Psoas muscle (tissue), 8 donors: ENCODE results near the gene TLE7. TPM values are rescaled to one million over a fixed set of nuclear protein-coding genes. Genes with fewer than 3 reads are reported as not detected.

Source experiments
- ATAC-seq, 4 donors: fragments of 200-7000 bp; cut with Tn5 transposase; one replicate each; pipeline ENCODE4 v1.9.1; 2020; ENCODE audit warnings: moderate library complexity in 3 of 4, mild to moderate bottlenecking in 2 of 4
- DNase-seq, 2 donors: peaks; one replicate each; pipeline ENCODE4 v3.0.0-alpha.2; 2020
- H3K27ac ChIP-seq: fragments of 200-600 bp; one replicate; pipeline ENCODE4 v1.8.0; 2022
- H3K27me3 ChIP-seq, 3 donors: fragments of 200-600 bp in 1 of 3; one replicate each; pipeline versions ENCODE4 v1.6.1 to v1.8.0; 2013 to 2022; ENCODE audit warnings: low read length in 2 of 3, mild to moderate bottlenecking in 2 of 3, moderate library complexity in 1 of 3; ENCODE audit not compliant: insufficient read depth in 3 of 3
- H3K36me3 ChIP-seq, 2 donors: fragments of 200-600 bp in 1 of 2; one replicate each; pipeline versions ENCODE4 v1.6.1 to v1.8.0; 2013 to 2022; ENCODE audit warnings: low read depth in 1 of 2, mild to moderate bottlenecking in 1 of 2, moderate library complexity in 1 of 2; ENCODE audit not compliant: insufficient read depth in 1 of 2
- H3K4me1 ChIP-seq: fragments of 200-600 bp; one replicate; pipeline ENCODE4 v1.8.0; 2022
- H3K4me3 ChIP-seq: fragments of 200-600 bp; one replicate; pipeline ENCODE4 v1.8.0; 2022; ENCODE audit warnings: mild to moderate bottlenecking
- H3K9me3 ChIP-seq: fragments of 200-600 bp; one replicate; pipeline ENCODE4 v1.8.0; 2022
- CTCF ChIP-seq: fragments of 200-600 bp; IDR thresholded peaks from one replicate; pipeline ENCODE4 v1.8.0; 2022; ENCODE audit warnings: antibody characterized with exemption
- WGBS, 3 donors: extraction: QIAGEN DNeasy Blood & Tissue Kit; methylation state at CpG; one replicate each; pipeline versions ENCODE4 v1.1.6 to v1.1.7; 2013; 5-methylcytosine and 5-hydroxymethylcytosine counted together
- intact Hi-C, 2 donors: fragments of 100-400 bp; cut with DNase I; formaldehyde crosslinking; loops; one replicate each; pipeline versions ENCODE4 v1.11.0 to v1.14.2; 2022
- polyA plus RNA-seq, 3 donors: library from polyadenylated mRNA; stranded (reverse); fragments of 200-250 nt; gene quantifications; one replicate each; pipeline ENCODE4 v1.2.3, GENCODE V29; 2013
- total RNA-seq, 4 donors: library from RNA; stranded (reverse); fragmentation: NEBNext Ultra II Directional in 2 of 4; extraction: Animal tissue kit (Norgen Biotek cat#: 25700) in 2 of 4; gene quantifications; one replicate each; pipeline versions ENCODE4 v1.2.1 to v1.2.4, GENCODE V29; 2021 to 2023
- donor health status: healthy with polysubstance abuse.
- donor health status: DM: no; HTN: no; CAD: no; lungs with moderate emphysema.
- donor health status: Bipolar disorder and iron deficiency.
- donor health status: healthy.
- donor health status: DM: yes; HTN: yes; CAD: no.
- donor health status: DM: no; HTN: no; CAD: no.
- donor health status: DM: no; HTN: no; CAD: no.
- donor health status: DM: yes; HTN: yes; CAD: no.

TLE7 gene
- total and polyA plus RNA-seq, 7 donors: not detected

- Histone ChIP-seq H3K27ac (no peak overlapping the region), H3K36me3 (no peaks in the 10 kb centered on the region), H3K27me3 (peaks cover 0 to 5% (median 2%) of the 10 kb centered on the region in 3 donors), H3K4me1 (no peaks in the 10 kb centered on the region), H3K9me3 (no peaks in the 10 kb centered on the region), H3K4me3 (no peak overlapping the region)
- 77 to 88% (median 88%) methylated on average over 11 of the region's 11 CpGs for whole genome bisulfite sequencing, 3 donors
- TF ChIP-seq CTCF: no peak
- DNase-seq: no peak
- intact Hi-C loops: no loop called here
- ATAC-seq: no peak
These were observed 41.9 kb downstream of the TLE7 start for GRCh38 chr16:71399801-71400563.

- intact Hi-C loops: no loop called here
- no peak overlapping the region for H3K27ac ChIP-seq
- H3K4me3 ChIP-seq: no peak overlapping the region
- H3K9me3 ChIP-seq: no peaks in the 10 kb centered on the region
- H3K4me1 ChIP-seq: no peaks in the 10 kb centered on the region
- ATAC-seq (no peak), DNase-seq (no peak)
- TF ChIP-seq CTCF: no peak
- peaks cover 0 to 5% (median 0%) of the 10 kb centered on the region in 3 donors for H3K27me3 ChIP-seq
- WGBS, 3 donors: 41 to 52% (median 51%) methylated on average over 10 of the region's 10 CpGs
- H3K36me3 ChIP-seq: no peaks in the 10 kb centered on the region
These were observed 45.3 kb downstream of the TLE7 start for GRCh38 chr16:71396594-71396993.

DNA sequence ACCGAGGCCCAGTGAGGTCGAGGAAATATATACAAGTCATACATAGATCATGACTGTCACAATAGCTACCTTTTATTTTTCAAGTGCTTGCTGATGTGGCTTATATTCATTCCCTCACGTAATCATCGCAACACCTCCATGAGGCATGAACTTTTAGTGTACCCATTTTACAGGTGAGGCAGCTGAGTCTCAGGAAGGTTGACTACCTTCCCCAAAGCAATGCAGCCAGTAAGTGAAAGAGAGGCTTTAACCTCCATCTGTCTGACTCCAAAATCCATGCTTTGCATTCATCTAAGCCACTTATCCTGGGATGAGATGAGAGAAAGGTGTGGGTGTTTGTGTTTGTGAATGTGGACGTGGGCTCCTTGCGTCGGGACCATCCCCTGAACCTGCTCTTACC, 52.5 kb downstream of the TLE7 start:
- intact Hi-C loops: no loop called here
- WGBS, 3 donors: 73 to 79% (median 75%) methylated on average over 7 of the region's 7 CpGs
- Histone ChIP-seq H3K27ac (no peak overlapping the region), H3K4me1 (no peaks in the 10 kb centered on the region), H3K36me3 (no peaks in the 10 kb centered on the region), H3K4me3 (no peak overlapping the region), H3K27me3 (peaks cover 0 to 24% (median 5%) of the 10 kb centered on the region in 3 donors), H3K9me3 (no peaks in the 10 kb centered on the region)
- ATAC-seq (no peak), DNase-seq (no peak)
- no peak for TF ChIP-seq CTCF

GRCh38 chr16:71387045-71387871, 54.6 kb downstream of the TLE7 start:
- ATAC-seq (no peak), DNase-seq (no peak)
- Histone ChIP-seq H3K4me1 (no peaks in the 10 kb centered on the region), H3K27ac (no peak overlapping the region), H3K4me3 (no peak overlapping the region), H3K36me3 (no peaks in the 10 kb centered on the region), H3K27me3 (peaks cover 0 to 24% (median 4%) of the 10 kb centered on the region in 3 donors), H3K9me3 (no peaks in the 10 kb centered on the region)
- TF ChIP-seq CTCF: no peak
- intact Hi-C loops: no loop called here
- 12 to 17% (median 17%) methylated on average over 9 of the region's 9 CpGs for WGBS, 3 donors
